Psoas muscle (tissue), 8 donors: Measurements from ENCODE around the gene PDXDC1. TPM values are rescaled to one million over a fixed set of nuclear protein-coding genes. Genes with fewer than 3 reads are reported as not detected.
"Not testable (repeated sequence)": the region's sequence is repeated elsewhere in the genome, so short reads cannot be mapped to it uniquely, and the experiment has no call there.

Experiments used
- ATAC-seq, 4 donors: fragments of 200-7000 bp; cut with Tn5 transposase; one replicate each; pipeline ENCODE4 v1.9.1; 2020; ENCODE audit warnings: moderate library complexity in 3 of 4, mild to moderate bottlenecking in 2 of 4
- DNase-seq, 2 donors: peaks; one replicate each; pipeline ENCODE4 v3.0.0-alpha.2; 2020
- H3K27ac ChIP-seq: fragments of 200-600 bp; one replicate; pipeline ENCODE4 v1.8.0; 2022
- H3K27me3 ChIP-seq, 3 donors: fragments of 200-600 bp in 1 of 3; one replicate each; pipeline versions ENCODE4 v1.6.1 to v1.8.0; 2013 to 2022; ENCODE audit warnings: low read length in 2 of 3, mild to moderate bottlenecking in 2 of 3, moderate library complexity in 1 of 3; ENCODE audit not compliant: insufficient read depth in 3 of 3
- H3K36me3 ChIP-seq, 2 donors: fragments of 200-600 bp in 1 of 2; one replicate each; pipeline versions ENCODE4 v1.6.1 to v1.8.0; 2013 to 2022; ENCODE audit warnings: low read depth in 1 of 2, mild to moderate bottlenecking in 1 of 2, moderate library complexity in 1 of 2; ENCODE audit not compliant: insufficient read depth in 1 of 2
- H3K4me1 ChIP-seq: fragments of 200-600 bp; one replicate; pipeline ENCODE4 v1.8.0; 2022
- H3K4me3 ChIP-seq: fragments of 200-600 bp; one replicate; pipeline ENCODE4 v1.8.0; 2022; ENCODE audit warnings: mild to moderate bottlenecking
- H3K9me3 ChIP-seq: fragments of 200-600 bp; one replicate; pipeline ENCODE4 v1.8.0; 2022
- CTCF ChIP-seq: fragments of 200-600 bp; IDR thresholded peaks from one replicate; pipeline ENCODE4 v1.8.0; 2022; ENCODE audit warnings: antibody characterized with exemption
- WGBS, 3 donors: extraction: QIAGEN DNeasy Blood & Tissue Kit; methylation state at CpG; one replicate each; pipeline versions ENCODE4 v1.1.6 to v1.1.7; 2013; 5-methylcytosine and 5-hydroxymethylcytosine counted together
- intact Hi-C, 2 donors: fragments of 100-400 bp; cut with DNase I; formaldehyde crosslinking; loops; one replicate each; pipeline versions ENCODE4 v1.11.0 to v1.14.2; 2022
- polyA plus RNA-seq, 3 donors: library from polyadenylated mRNA; stranded (reverse); fragments of 200-250 nt; gene quantifications; one replicate each; pipeline ENCODE4 v1.2.3, GENCODE V29; 2013
- total RNA-seq, 4 donors: library from RNA; stranded (reverse); fragmentation: NEBNext Ultra II Directional in 2 of 4; extraction: Animal tissue kit (Norgen Biotek cat#: 25700) in 2 of 4; gene quantifications; one replicate each; pipeline versions ENCODE4 v1.2.1 to v1.2.4, GENCODE V29; 2021 to 2023
- donor health status: healthy with polysubstance abuse.
- donor health status: DM: no; HTN: no; CAD: no; lungs with moderate emphysema.
- donor health status: Bipolar disorder and iron deficiency.
- donor health status: healthy.
- donor health status: DM: yes; HTN: yes; CAD: no.
- donor health status: DM: no; HTN: no; CAD: no.
- donor health status: DM: no; HTN: no; CAD: no.
- donor health status: DM: yes; HTN: yes; CAD: no.

PDXDC1 gene
- total and polyA plus RNA-seq, 7 donors = 22.1 to 82.5 (median 52.3) TPM

DNA sequence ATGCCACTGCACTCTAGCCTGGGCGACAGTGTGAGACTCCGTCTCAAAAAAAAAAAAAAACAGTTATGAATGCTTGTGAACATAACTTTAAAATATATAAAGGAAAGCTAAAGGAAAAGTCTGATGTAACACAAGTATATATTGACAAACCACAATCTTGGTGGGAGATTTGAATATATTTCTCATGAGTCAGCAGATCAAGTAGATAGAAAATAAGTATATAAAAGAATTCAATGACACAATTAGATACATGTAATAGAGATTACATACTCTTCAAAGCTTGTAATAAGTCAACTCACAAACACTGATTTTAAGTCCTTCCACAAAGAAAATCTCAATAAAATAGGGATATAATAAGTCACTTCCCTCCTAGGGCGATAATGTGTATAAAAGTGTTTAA lies 40.8 kb downstream of the PDXDC1 start:
- H3K27ac ChIP-seq = peak overlapping the region; percentile 83
- H3K36me3 ChIP-seq = peaks cover 5 to 33% of the 10 kb centered on the region in 2 donors
- H3K27me3 ChIP-seq, ATAC-seq, DNase-seq, H3K4me3 ChIP-seq, intact Hi-C loops, H3K9me3 ChIP-seq: not testable (repeated sequence)
- 93 to 98% (median 98%) methylated on average over 3 of the region's 3 CpGs for WGBS, 3 donors
- H3K4me1 ChIP-seq = peaks cover 25% of the 10 kb centered on the region

DNA sequence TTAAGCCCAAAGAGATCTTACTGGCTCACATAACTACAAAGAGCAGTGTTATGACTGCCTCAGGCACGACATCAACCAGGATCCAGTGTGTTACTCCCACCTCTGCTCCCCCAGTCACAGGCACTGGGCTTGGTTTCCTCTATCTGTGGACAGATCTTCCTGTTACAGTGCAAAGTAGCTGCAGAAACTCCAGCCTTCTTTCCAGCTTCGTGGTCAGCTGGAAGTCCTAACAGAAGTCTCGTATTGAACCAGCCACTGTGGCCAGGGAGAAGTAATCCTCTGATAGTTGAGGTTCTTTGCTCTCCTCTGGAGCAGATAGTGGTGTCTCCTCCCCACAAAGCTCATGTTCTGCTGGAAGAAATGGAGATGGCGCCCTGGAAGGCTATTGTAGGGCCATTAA lies 41.5 kb downstream of the PDXDC1 start:
- intact Hi-C loops, H3K4me3 ChIP-seq, DNase-seq, H3K9me3 ChIP-seq, H3K27me3 ChIP-seq: not testable (repeated sequence)
- H3K4me1 ChIP-seq = peaks cover 25% of the 10 kb centered on the region
- H3K27ac ChIP-seq = peak overlapping the region; percentile 83
- ATAC-seq = peak in 2 of 4 donors; percentile 7 to 11
- WGBS, 3 donors = 45 to 69% (median 46%) methylated on average over 4 of the region's 4 CpGs
- peaks cover 5 to 28% of the 10 kb centered on the region in 2 donors for H3K36me3 ChIP-seq

- Histone ChIP-seq H3K36me3 (peaks cover 5 to 27% of the 10 kb centered on the region in 2 donors), H3K4me1 (peaks cover 25% of the 10 kb centered on the region), H3K27ac (peak overlapping the region; percentile 83)
- H3K27me3 ChIP-seq, H3K9me3 ChIP-seq, H3K4me3 ChIP-seq, intact Hi-C loops: not testable (repeated sequence)
- ATAC-seq = peak; percentile 83 to 86 (median 84)
- peak; percentile 61 to 77 for DNase-seq
- WGBS, 3 donors = 10 to 25% (median 11%) methylated on average over 4 of the region's 4 CpGs
These were observed 42.2 kb downstream of the PDXDC1 start for GRCh38 chr16:15016951-15017580.

DNA sequence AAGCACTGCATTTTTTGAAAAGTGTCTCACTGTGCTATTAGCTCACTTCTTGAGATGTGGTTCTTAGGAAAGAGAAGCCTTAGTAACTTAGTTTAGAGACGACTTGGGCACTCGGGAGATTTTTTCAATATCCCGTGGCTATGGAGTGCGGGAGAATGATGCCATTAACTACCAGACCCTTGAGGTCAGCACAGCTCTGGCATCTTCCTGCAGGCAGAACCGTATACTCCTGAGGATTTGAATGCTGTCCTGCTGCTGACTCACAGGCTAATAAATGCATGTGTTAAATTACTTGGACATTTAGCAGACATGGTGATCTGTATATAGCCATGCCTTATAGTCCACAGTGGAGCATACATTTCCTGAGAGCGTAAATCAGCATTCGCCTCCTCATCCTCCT lies 46.6 kb downstream of the PDXDC1 start:
- WGBS, 3 donors = 45 to 71% (median 51%) methylated on average over 7 of the region's 7 CpGs
- H3K27me3 ChIP-seq, DNase-seq, H3K9me3 ChIP-seq, intact Hi-C loops, H3K4me3 ChIP-seq: not testable (repeated sequence)
- peak; percentile 31 to 69 (median 57) for ATAC-seq
- peak overlapping the region; percentile 37 for H3K27ac ChIP-seq
- H3K36me3 ChIP-seq = peaks cover 5 to 47% of the 10 kb centered on the region in 2 donors
- H3K4me1 ChIP-seq = peaks cover 14% of the 10 kb centered on the region

- TF ChIP-seq CTCF = peak; percentile 31
- H3K4me1 ChIP-seq, DNase-seq, H3K27me3 ChIP-seq, H3K4me3 ChIP-seq, H3K9me3 ChIP-seq, intact Hi-C loops: not testable (repeated sequence)
- ATAC-seq = peak; percentile 43 to 60 (median 54)
- Histone ChIP-seq H3K27ac (peak overlapping the region; percentile 37), H3K36me3 (peaks cover 5 to 43% of the 10 kb centered on the region in 2 donors)
- 31 to 43% (median 34%) methylated on average over 4 of the region's 4 CpGs for WGBS, 3 donors
These were observed 47.4 kb downstream of the PDXDC1 start for GRCh38 chr16:15022194-15022593.

DNA sequence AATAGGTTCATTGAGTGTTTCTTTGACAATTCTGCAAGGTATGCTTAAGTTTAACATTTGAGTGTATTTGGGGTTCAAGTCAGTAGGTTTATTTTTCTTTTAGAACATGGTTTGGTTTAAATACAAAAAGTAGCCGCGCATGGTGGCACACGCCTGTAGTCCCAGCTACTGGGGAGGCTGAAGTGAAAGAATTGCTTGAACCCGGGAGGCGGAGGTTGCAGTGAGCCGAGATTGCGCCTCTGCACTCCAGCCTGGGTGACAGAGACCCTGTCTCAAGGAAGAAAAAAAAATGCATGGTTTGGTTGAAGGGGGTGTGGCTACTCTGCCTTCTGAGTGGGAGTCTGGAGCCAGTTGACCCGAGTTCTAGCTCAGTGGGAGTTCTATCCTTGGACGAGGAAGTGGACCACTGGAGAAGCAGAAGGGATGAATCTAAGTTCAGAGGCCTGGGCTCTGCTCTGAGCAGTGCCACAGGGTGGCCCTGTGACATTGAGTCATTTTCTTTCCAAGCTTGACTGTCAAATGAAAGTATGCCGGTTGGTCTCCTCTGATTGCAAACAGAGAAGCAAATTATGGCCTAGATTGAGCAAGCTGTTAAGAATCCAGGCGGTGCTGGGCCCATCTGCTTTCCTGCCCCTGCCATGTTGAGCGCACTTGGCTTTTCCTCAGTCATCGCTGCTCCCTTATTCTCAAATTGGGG lies 48.7 kb downstream of the PDXDC1 start:
- DNase-seq, intact Hi-C loops, H3K9me3 ChIP-seq, H3K4me1 ChIP-seq, H3K4me3 ChIP-seq, H3K27me3 ChIP-seq: not testable (repeated sequence)
- WGBS, 3 donors = 85 to 91% (median 86%) methylated on average over 13 of the region's 13 CpGs
- peak; percentile 7 to 35 (median 29) for ATAC-seq
- H3K36me3 ChIP-seq = peaks cover 5 to 38% of the 10 kb centered on the region in 2 donors
- H3K27ac ChIP-seq = peak overlapping the region; percentile 52

- Histone ChIP-seq H3K27ac (peak overlapping the region; percentile 52), H3K36me3 (peaks cover 0 to 38% of the 10 kb centered on the region in 2 donors)
- DNase-seq, H3K9me3 ChIP-seq, ATAC-seq, H3K27me3 ChIP-seq, H3K4me3 ChIP-seq, intact Hi-C loops, H3K4me1 ChIP-seq: not testable (repeated sequence)
- 21 to 70% (median 52%) methylated on average over 1 of the region's 1 CpG for WGBS, 3 donors
These were observed 50.0 kb downstream of the PDXDC1 start for GRCh38 chr16:15024858-15025199.

DNA sequence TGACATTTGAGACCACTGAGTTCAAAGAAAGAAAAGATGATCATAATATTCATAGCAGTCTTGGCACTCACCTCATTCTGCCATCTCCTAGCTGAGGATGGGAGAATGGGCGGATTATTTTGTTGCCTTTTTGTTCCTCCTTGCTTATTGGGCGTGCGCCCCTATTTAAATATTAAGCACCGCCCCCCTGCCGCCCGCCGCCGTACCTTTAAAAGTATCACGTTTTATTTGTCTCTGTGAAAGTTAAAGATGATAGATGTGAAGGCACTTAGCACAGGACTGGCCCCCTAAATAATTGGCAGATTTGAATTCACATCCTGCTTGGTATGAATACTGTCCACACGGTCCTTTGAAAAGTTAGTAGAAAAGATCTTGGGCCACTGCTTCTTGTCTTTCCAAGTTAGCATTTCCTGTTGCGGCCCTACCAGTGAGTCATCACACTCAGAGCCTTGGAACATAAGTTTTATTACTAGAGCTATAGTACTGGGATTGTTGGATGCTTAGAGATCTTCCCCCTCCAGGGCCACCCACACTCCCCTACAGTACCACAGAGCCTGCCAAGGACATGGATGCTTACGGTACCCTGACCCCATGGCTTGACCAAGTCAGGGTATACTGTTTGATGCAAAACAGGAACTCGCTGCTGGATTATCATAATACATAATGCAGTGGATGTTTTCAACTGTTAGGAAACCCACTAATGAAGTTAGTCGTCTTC lies 50.6 kb downstream of the PDXDC1 start:
- H3K27me3 ChIP-seq, H3K4me3 ChIP-seq, H3K4me1 ChIP-seq, H3K9me3 ChIP-seq, intact Hi-C loops, DNase-seq: not testable (repeated sequence)
- Histone ChIP-seq H3K27ac (peak overlapping the region; percentile 52), H3K36me3 (peaks cover 0 to 38% of the 10 kb centered on the region in 2 donors)
- peak in 3 of 4 donors; percentile 10 to 29 (median 27) for ATAC-seq
- WGBS, 3 donors = 76 to 87% (median 79%) methylated on average over 14 of the region's 14 CpGs

DNA sequence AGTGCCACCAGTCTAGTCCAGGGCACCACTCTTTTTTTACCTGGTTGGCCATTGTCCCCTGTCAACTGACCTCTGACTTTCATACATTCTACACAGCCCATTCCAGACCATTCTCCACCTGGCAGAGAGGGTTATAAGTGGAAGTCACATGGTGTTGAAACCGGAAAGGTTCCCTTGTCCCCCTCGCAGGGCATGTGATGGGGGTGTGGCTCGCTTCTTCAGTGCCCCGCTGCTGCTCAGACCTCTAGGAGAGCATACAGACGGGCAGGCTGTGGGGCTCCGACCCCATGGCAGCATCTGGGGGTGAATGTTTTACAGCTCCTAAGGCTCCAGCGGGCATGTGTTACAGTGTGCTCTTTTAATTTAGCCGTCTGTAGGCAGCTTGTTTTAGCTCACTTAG lies 52.2 kb downstream of the PDXDC1 start:
- H3K4me1 ChIP-seq, DNase-seq, intact Hi-C loops, H3K27me3 ChIP-seq, H3K9me3 ChIP-seq, ATAC-seq, H3K4me3 ChIP-seq: not testable (repeated sequence)
- Histone ChIP-seq H3K36me3 (peaks cover 0 to 54% of the 10 kb centered on the region in 2 donors), H3K27ac (peak overlapping the region; percentile 15)
- 70 to 83% (median 75%) methylated on average over 6 to 8 of the region's 8 CpGs for WGBS, 3 donors
